IPS-18a (cell line): Measurements from ENCODE around the gene CCND3.

Experiments used
- H3K27ac ChIP-seq: one replicate; pipeline ENCODE4 v1.5.1; 2013; ENCODE audit warnings: low read length
- H3K27me3 ChIP-seq: one replicate; pipeline ENCODE4 v1.6.1; 2013; ENCODE audit warnings: mild to moderate bottlenecking, low read length; ENCODE audit not compliant: control insufficient read depth, insufficient read depth
- H3K36me3 ChIP-seq: one replicate; pipeline ENCODE4 v1.6.1; 2013; ENCODE audit warnings: low read depth, low read length; ENCODE audit not compliant: control insufficient read depth
- H3K4me1 ChIP-seq: one replicate; pipeline ENCODE4 v1.6.1; 2013; ENCODE audit warnings: low read depth, low read length; ENCODE audit not compliant: control insufficient read depth
- H3K4me3 ChIP-seq: one replicate; pipeline ENCODE4 v1.5.1; 2013; ENCODE audit warnings: low read length
- H3K9ac ChIP-seq: one replicate; pipeline ENCODE4 v1.6.1; 2013; ENCODE audit warnings: mild to moderate bottlenecking, low read length, moderate library complexity
- H3K9me3 ChIP-seq: one replicate; pipeline ENCODE4 v1.6.1; 2013; ENCODE audit warnings: low read depth, low read length; ENCODE audit not compliant: control insufficient read depth

The CCND3 gene

GRCh38 chr6:41935685-41936072 is 5.9 kb downstream of the CCND3 start:
- Histone ChIP-seq H3K9me3 (no peaks in the 10 kb centered on the region), H3K36me3 (peaks cover 44% of the 10 kb centered on the region), H3K27me3 (peaks cover 6% of the 10 kb centered on the region), H3K27ac (no peak overlapping the region), H3K9ac (no peak overlapping the region), H3K4me1 (peaks cover 24% of the 10 kb centered on the region), H3K4me3 (no peak overlapping the region)

GRCh38 chr6:41935193-41935574 is 6.4 kb downstream of the CCND3 start:
- H3K27me3 ChIP-seq, result peaks cover 4% of the 10 kb centered on the region
- H3K9me3 ChIP-seq, result no peaks in the 10 kb centered on the region
- H3K4me3 ChIP-seq, result no peak overlapping the region
- no peak overlapping the region for H3K27ac ChIP-seq
- peaks cover 49% of the 10 kb centered on the region for H3K36me3 ChIP-seq
- H3K4me1 ChIP-seq, result peaks cover 23% of the 10 kb centered on the region
- H3K9ac ChIP-seq, result no peak overlapping the region

- H3K36me3 ChIP-seq, result peaks cover 56% of the 10 kb centered on the region
- no peak overlapping the region for H3K27ac ChIP-seq
- no peaks in the 10 kb centered on the region for H3K9me3 ChIP-seq
- H3K4me3 ChIP-seq, result no peak overlapping the region
- peaks cover 16% of the 10 kb centered on the region for H3K4me1 ChIP-seq
- no peaks in the 10 kb centered on the region for H3K27me3 ChIP-seq
- no peak overlapping the region for H3K9ac ChIP-seq
Observed at GRCh38 chr6:41934278-41935192, 7.1 kb downstream of the CCND3 start.

- Histone ChIP-seq H3K36me3 (peaks cover 77% of the 10 kb centered on the region), H3K9ac (no peak overlapping the region), H3K27me3 (no peaks in the 10 kb centered on the region), H3K4me3 (no peak overlapping the region), H3K4me1 (peaks cover 3% of the 10 kb centered on the region), H3K27ac (no peak overlapping the region), H3K9me3 (no peaks in the 10 kb centered on the region)
Observed at GRCh38 chr6:41932378-41932777, 9.2 kb downstream of the CCND3 start.

GRCh38 chr6:41931792-41932191 is 9.8 kb downstream of the CCND3 start:
- Histone ChIP-seq H3K9me3 (no peaks in the 10 kb centered on the region), H3K4me1 (peaks cover 3% of the 10 kb centered on the region), H3K9ac (no peak overlapping the region), H3K27ac (no peak overlapping the region), H3K36me3 (peaks cover 82% of the 10 kb centered on the region), H3K27me3 (no peaks in the 10 kb centered on the region), H3K4me3 (no peak overlapping the region)

GRCh38 chr6:41929924-41930323 is 11.7 kb downstream of the CCND3 start:
- peaks cover 80% of the 10 kb centered on the region for H3K36me3 ChIP-seq
- H3K27ac ChIP-seq, result no peak overlapping the region
- no peaks in the 10 kb centered on the region for H3K4me1 ChIP-seq
- H3K4me3 ChIP-seq, result no peak overlapping the region
- H3K9me3 ChIP-seq, result no peaks in the 10 kb centered on the region
- no peaks in the 10 kb centered on the region for H3K27me3 ChIP-seq
- H3K9ac ChIP-seq, result no peak overlapping the region

GRCh38 chr6:41927253-41927652 is 14.4 kb downstream of the CCND3 start:
- Histone ChIP-seq H3K9me3 (no peaks in the 10 kb centered on the region), H3K4me1 (peaks cover 3% of the 10 kb centered on the region), H3K9ac (no peak overlapping the region), H3K27me3 (no peaks in the 10 kb centered on the region), H3K27ac (no peak overlapping the region), H3K36me3 (peaks cover 68% of the 10 kb centered on the region), H3K4me3 (no peak overlapping the region)

GRCh38 chr6:41922154-41922553 is 19.5 kb downstream of the CCND3 start:
- Histone ChIP-seq H3K9ac (peak overlapping the region; percentile 99), H3K36me3 (peaks cover 17% of the 10 kb centered on the region), H3K27ac (peak overlapping the region; percentile 82), H3K4me3 (peak overlapping the region; percentile 100), H3K9me3 (no peaks in the 10 kb centered on the region), H3K4me1 (peaks cover 6% of the 10 kb centered on the region), H3K27me3 (no peaks in the 10 kb centered on the region)

- H3K4me3 ChIP-seq, result peak overlapping the region; percentile 100
- peak overlapping the region; percentile 82 for H3K27ac ChIP-seq
- no peaks in the 10 kb centered on the region for H3K9me3 ChIP-seq
- H3K27me3 ChIP-seq, result no peaks in the 10 kb centered on the region
- H3K9ac ChIP-seq, result peak overlapping the region; percentile 99
- H3K36me3 ChIP-seq, result peaks cover 14% of the 10 kb centered on the region
- H3K4me1 ChIP-seq, result peaks cover 6% of the 10 kb centered on the region
Observed at GRCh38 chr6:41921712-41921998, 20.0 kb downstream of the CCND3 start.

GRCh38 chr6:41920921-41921711 is 20.5 kb downstream of the CCND3 start, which contains the start of the genes BYSL and MED20:
Gene BYSL, plus strand, starts transcription at chr6:41921499. Its CDS starts 64 bp downstream, at chr6:41921563.
Gene MED20, minus strand, starts transcription at chr6:41921139. Its CDS starts 121 bp downstream, at chr6:41921018.
- H3K4me3 ChIP-seq, result peak within 1 kb of the TSS; percentile 100
- peaks cover 6% of the 10 kb centered on the region for H3K4me1 ChIP-seq
- peak within 1 kb of the TSS; percentile 82 for H3K27ac ChIP-seq
- peaks cover 14% of the 10 kb centered on the region for H3K36me3 ChIP-seq
- no peaks in the 10 kb centered on the region for H3K9me3 ChIP-seq
- no peaks in the 10 kb centered on the region for H3K27me3 ChIP-seq
- H3K9ac ChIP-seq, result peak within 1 kb of the TSS; percentile 99

GRCh38 chr6:41917528-41917927 is 24.1 kb downstream of the CCND3 start:
- H3K36me3 ChIP-seq, result peaks cover 6% of the 10 kb centered on the region
- no peak overlapping the region for H3K27ac ChIP-seq
- peaks cover 6% of the 10 kb centered on the region for H3K4me1 ChIP-seq
- H3K27me3 ChIP-seq, result no peaks in the 10 kb centered on the region
- H3K9me3 ChIP-seq, result no peaks in the 10 kb centered on the region
- no peak overlapping the region for H3K4me3 ChIP-seq
- H3K9ac ChIP-seq, result no peak overlapping the region
